ENCODE measurements around the gene GMDS.
A peak's percentile ranks its signal among the peaks of the same experiment; 100 is the strongest.

Gene GMDS

GRCh38 chr6:1836690-1837089 lies 408.7 kb downstream of the GMDS start:
- H3K4me3 ChIP-seq (ENCODE audit: low read length in 2 of 2): no peak overlapping the region
- H3K27me3 ChIP-seq (ENCODE audit: control insufficient read depth in 2 of 2, insufficient read depth in 2 of 2, low read length in 2 of 2): no peaks in the 10 kb centered on the region
- no peak overlapping the region for H3K27ac ChIP-seq (ENCODE audit: low read depth in 2 of 2, low read length in 2 of 2)
- no peaks in the 10 kb centered on the region for H3K9me3 ChIP-seq (ENCODE audit: control insufficient read depth in 2 of 2, low read length in 2 of 2)
- peaks cover 4 to 10% of the 10 kb centered on the region in 2 donors for H3K4me1 ChIP-seq (ENCODE audit: control insufficient read depth in 2 of 2, insufficient read depth in 2 of 2, low read length in 2 of 2)
- H3K36me3 ChIP-seq (ENCODE audit: control insufficient read depth in 2 of 2, insufficient read depth in 2 of 2, low read length in 2 of 2): no peaks in the 10 kb centered on the region
- H3K9ac ChIP-seq (ENCODE audit: low read depth in 1 of 2, low read length in 2 of 2): no peak overlapping the region

- H3K36me3 ChIP-seq (ENCODE audit: control insufficient read depth in 2 of 2, insufficient read depth in 2 of 2, low read length in 2 of 2): no peaks in the 10 kb centered on the region
- peaks cover 4 to 8% of the 10 kb centered on the region in 2 donors for H3K4me1 ChIP-seq (ENCODE audit: control insufficient read depth in 2 of 2, insufficient read depth in 2 of 2, low read length in 2 of 2)
- no peaks in the 10 kb centered on the region for H3K9me3 ChIP-seq (ENCODE audit: control insufficient read depth in 2 of 2, low read length in 2 of 2)
- no peak overlapping the region for H3K4me3 ChIP-seq (ENCODE audit: low read length in 2 of 2)
- no peaks in the 10 kb centered on the region for H3K27me3 ChIP-seq (ENCODE audit: control insufficient read depth in 2 of 2, insufficient read depth in 2 of 2, low read length in 2 of 2)
- H3K9ac ChIP-seq (ENCODE audit: low read depth in 1 of 2, low read length in 2 of 2): no peak overlapping the region
- no peak overlapping the region for H3K27ac ChIP-seq (ENCODE audit: low read depth in 2 of 2, low read length in 2 of 2)
These were observed 410.5 kb downstream of the GMDS start for GRCh38 chr6:1834646-1835516.

- Histone ChIP-seq H3K9me3 (ENCODE audit: control insufficient read depth in 2 of 2, low read length in 2 of 2) (peaks cover 0 to 2% of the 10 kb centered on the region in 2 donors), H3K27ac (ENCODE audit: low read depth in 2 of 2, low read length in 2 of 2) (no peak overlapping the region), H3K4me3 (ENCODE audit: low read length in 2 of 2) (no peak overlapping the region), H3K36me3 (ENCODE audit: control insufficient read depth in 2 of 2, insufficient read depth in 2 of 2, low read length in 2 of 2) (no peaks in the 10 kb centered on the region), H3K4me1 (ENCODE audit: control insufficient read depth in 2 of 2, insufficient read depth in 2 of 2, low read length in 2 of 2) (peaks cover 4 to 8% of the 10 kb centered on the region in 2 donors), H3K27me3 (ENCODE audit: control insufficient read depth in 2 of 2, insufficient read depth in 2 of 2, low read length in 2 of 2) (no peaks in the 10 kb centered on the region), H3K9ac (ENCODE audit: low read depth in 1 of 2, low read length in 2 of 2) (no peak overlapping the region)
These were observed 411.2 kb downstream of the GMDS start for GRCh38 chr6:1834207-1834606.

- Histone ChIP-seq H3K36me3 (ENCODE audit: control insufficient read depth in 2 of 2, insufficient read depth in 2 of 2, low read length in 2 of 2) (no peaks in the 10 kb centered on the region), H3K9me3 (ENCODE audit: control insufficient read depth in 2 of 2, low read length in 2 of 2) (peaks cover 0 to 2% of the 10 kb centered on the region in 2 donors), H3K4me3 (ENCODE audit: low read length in 2 of 2) (peak overlapping the region in 1 of 2 donors; percentile 14)
These were observed 412.3 kb downstream of the GMDS start for GRCh38 chr6:1832844-1833787.

GRCh38 chr6:1832358-1832757 lies 413.0 kb downstream of the GMDS start:
- Histone ChIP-seq H3K9ac (ENCODE audit: low read depth in 1 of 2, low read length in 2 of 2) (no peak overlapping the region), H3K9me3 (ENCODE audit: control insufficient read depth in 2 of 2, low read length in 2 of 2) (peaks cover 0 to 2% of the 10 kb centered on the region in 2 donors), H3K27me3 (ENCODE audit: control insufficient read depth in 2 of 2, insufficient read depth in 2 of 2, low read length in 2 of 2) (no peaks in the 10 kb centered on the region), H3K4me3 (ENCODE audit: low read length in 2 of 2) (peak overlapping the region in 1 of 2 donors; percentile 14), H3K36me3 (ENCODE audit: control insufficient read depth in 2 of 2, insufficient read depth in 2 of 2, low read length in 2 of 2) (no peaks in the 10 kb centered on the region), H3K4me1 (ENCODE audit: control insufficient read depth in 2 of 2, insufficient read depth in 2 of 2, low read length in 2 of 2) (peaks cover 4 to 8% of the 10 kb centered on the region in 2 donors), H3K27ac (ENCODE audit: low read depth in 2 of 2, low read length in 2 of 2) (no peak overlapping the region)

More at GRCh38 chr6:1832844-1833787, 412.3 kb downstream of the GMDS start:
- Histone ChIP-seq H3K27ac (ENCODE audit: low read depth in 2 of 2, low read length in 2 of 2) (no peak overlapping the region), H3K27me3 (ENCODE audit: control insufficient read depth in 2 of 2, insufficient read depth in 2 of 2, low read length in 2 of 2) (no peaks in the 10 kb centered on the region), H3K9ac (ENCODE audit: low read depth in 1 of 2, low read length in 2 of 2) (no peak overlapping the region), H3K4me1 (ENCODE audit: control insufficient read depth in 2 of 2, insufficient read depth in 2 of 2, low read length in 2 of 2) (peaks cover 4 to 8% of the 10 kb centered on the region in 2 donors)

GRCh38 chr6:1827984-1828793 lies 417.2 kb downstream of the GMDS start:
- peaks cover 4 to 7% of the 10 kb centered on the region in 2 donors for H3K4me1 ChIP-seq (ENCODE audit: control insufficient read depth in 2 of 2, insufficient read depth in 2 of 2, low read length in 2 of 2)
- no peaks in the 10 kb centered on the region for H3K27me3 ChIP-seq (ENCODE audit: control insufficient read depth in 2 of 2, insufficient read depth in 2 of 2, low read length in 2 of 2)
- no peaks in the 10 kb centered on the region for H3K36me3 ChIP-seq (ENCODE audit: control insufficient read depth in 2 of 2, insufficient read depth in 2 of 2, low read length in 2 of 2)
- no peak overlapping the region for H3K4me3 ChIP-seq (ENCODE audit: low read length in 2 of 2)
- no peak overlapping the region for H3K27ac ChIP-seq (ENCODE audit: low read depth in 2 of 2, low read length in 2 of 2)
- peaks cover 0 to 2% of the 10 kb centered on the region in 2 donors for H3K9me3 ChIP-seq (ENCODE audit: control insufficient read depth in 2 of 2, low read length in 2 of 2)
- no peak overlapping the region for H3K9ac ChIP-seq (ENCODE audit: low read depth in 1 of 2, low read length in 2 of 2)

- H3K4me3 ChIP-seq (ENCODE audit: low read length in 2 of 2): no peak overlapping the region
- H3K27me3 ChIP-seq (ENCODE audit: control insufficient read depth in 2 of 2, insufficient read depth in 2 of 2, low read length in 2 of 2): no peaks in the 10 kb centered on the region
- no peak overlapping the region for H3K27ac ChIP-seq (ENCODE audit: low read depth in 2 of 2, low read length in 2 of 2)
- H3K9ac ChIP-seq (ENCODE audit: low read depth in 1 of 2, low read length in 2 of 2): no peak overlapping the region
- H3K9me3 ChIP-seq (ENCODE audit: control insufficient read depth in 2 of 2, low read length in 2 of 2): peaks cover 0 to 2% of the 10 kb centered on the region in 2 donors
- no peaks in the 10 kb centered on the region for H3K36me3 ChIP-seq (ENCODE audit: control insufficient read depth in 2 of 2, insufficient read depth in 2 of 2, low read length in 2 of 2)
- H3K4me1 ChIP-seq (ENCODE audit: control insufficient read depth in 2 of 2, insufficient read depth in 2 of 2, low read length in 2 of 2): no peaks in the 10 kb centered on the region
These were observed 419.5 kb downstream of the GMDS start for GRCh38 chr6:1825926-1826325.

- Histone ChIP-seq H3K27me3 (ENCODE audit: control insufficient read depth in 2 of 2, insufficient read depth in 2 of 2, low read length in 2 of 2) (no peaks in the 10 kb centered on the region), H3K4me3 (ENCODE audit: low read length in 2 of 2) (no peak overlapping the region), H3K9ac (ENCODE audit: low read depth in 1 of 2, low read length in 2 of 2) (no peak overlapping the region), H3K4me1 (ENCODE audit: control insufficient read depth in 2 of 2, insufficient read depth in 2 of 2, low read length in 2 of 2) (no peaks in the 10 kb centered on the region), H3K27ac (ENCODE audit: low read depth in 2 of 2, low read length in 2 of 2) (no peak overlapping the region), H3K36me3 (ENCODE audit: control insufficient read depth in 2 of 2, insufficient read depth in 2 of 2, low read length in 2 of 2) (no peaks in the 10 kb centered on the region), H3K9me3 (ENCODE audit: control insufficient read depth in 2 of 2, low read length in 2 of 2) (peaks cover 0 to 2% of the 10 kb centered on the region in 2 donors)
These were observed 420.1 kb downstream of the GMDS start for GRCh38 chr6:1825277-1825676.

- Histone ChIP-seq H3K9ac (ENCODE audit: low read depth in 1 of 2, low read length in 2 of 2) (no peak overlapping the region), H3K9me3 (ENCODE audit: control insufficient read depth in 2 of 2, low read length in 2 of 2) (no peaks in the 10 kb centered on the region), H3K4me1 (ENCODE audit: control insufficient read depth in 2 of 2, insufficient read depth in 2 of 2, low read length in 2 of 2) (peaks cover 0 to 8% of the 10 kb centered on the region in 2 donors), H3K27me3 (ENCODE audit: control insufficient read depth in 2 of 2, insufficient read depth in 2 of 2, low read length in 2 of 2) (no peaks in the 10 kb centered on the region), H3K27ac (ENCODE audit: low read depth in 2 of 2, low read length in 2 of 2) (no peak overlapping the region), H3K36me3 (ENCODE audit: control insufficient read depth in 2 of 2, insufficient read depth in 2 of 2, low read length in 2 of 2) (no peaks in the 10 kb centered on the region), H3K4me3 (ENCODE audit: low read length in 2 of 2) (no peak overlapping the region)
These were observed 423.8 kb downstream of the GMDS start for GRCh38 chr6:1821513-1822183.
